HG02938 (cell line): ENCODE measurements around the gene UBE2I.
"Not testable (repeated sequence)": the region's sequence is repeated elsewhere in the genome, so short reads cannot be mapped to it uniquely, and the experiment has no call there.

Source experiments
- ATAC-seq: cut with Tn5 transposase; IDR thresholded peaks from one replicate; pipeline ENCODE4 v1.9.1; 2021; ENCODE audit warnings: mild to moderate bottlenecking, moderate library complexity; ENCODE audit not compliant: unreplicated experiment

The UBE2I gene

DNA sequence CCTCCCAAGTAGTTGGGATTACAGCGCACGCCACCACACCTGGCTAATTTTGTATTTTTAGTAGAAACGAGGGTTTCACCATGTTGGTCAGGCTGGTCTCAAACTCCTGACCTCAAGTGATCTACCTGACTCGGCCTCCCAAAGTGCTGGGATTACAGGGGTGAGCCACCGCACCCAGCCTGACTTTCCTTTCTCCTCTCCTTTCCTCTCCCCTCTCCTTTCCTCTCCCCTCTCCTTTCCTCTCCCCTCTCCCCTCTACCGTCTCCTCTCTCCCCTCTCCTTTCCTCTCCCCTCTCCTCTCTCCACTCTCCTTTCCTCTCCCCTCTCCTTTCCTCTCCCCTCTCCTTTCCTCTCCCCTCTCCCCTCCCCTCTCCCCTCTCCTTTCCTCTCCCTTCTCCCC, 17.2 kb upstream of the UBE2I start:
- ATAC-seq: not testable (repeated sequence)

DNA sequence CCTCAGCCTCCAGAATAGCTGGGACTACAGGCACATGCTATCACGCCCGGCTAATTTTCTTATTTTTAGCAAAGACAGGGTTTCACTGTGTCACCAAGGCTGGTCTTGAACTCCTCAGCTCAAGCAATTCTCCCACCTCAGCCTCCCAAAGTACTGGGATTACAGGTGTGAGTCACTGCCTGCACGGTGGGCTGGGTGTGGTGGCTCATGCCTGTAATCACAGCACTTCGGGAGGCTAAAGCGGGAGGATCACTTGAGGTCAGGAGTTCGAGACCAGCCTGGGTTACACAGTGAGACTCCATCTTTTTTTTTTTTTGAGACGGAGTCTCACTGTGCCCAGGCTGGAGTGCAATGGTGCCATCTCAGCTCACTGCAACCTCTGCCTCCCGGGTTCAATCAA, 16.6 kb upstream of the UBE2I start:
- not testable (repeated sequence) for ATAC-seq

GRCh38 chr16:1293921-1294656, 15.3 kb upstream of the UBE2I start:
- no peak for ATAC-seq

DNA sequence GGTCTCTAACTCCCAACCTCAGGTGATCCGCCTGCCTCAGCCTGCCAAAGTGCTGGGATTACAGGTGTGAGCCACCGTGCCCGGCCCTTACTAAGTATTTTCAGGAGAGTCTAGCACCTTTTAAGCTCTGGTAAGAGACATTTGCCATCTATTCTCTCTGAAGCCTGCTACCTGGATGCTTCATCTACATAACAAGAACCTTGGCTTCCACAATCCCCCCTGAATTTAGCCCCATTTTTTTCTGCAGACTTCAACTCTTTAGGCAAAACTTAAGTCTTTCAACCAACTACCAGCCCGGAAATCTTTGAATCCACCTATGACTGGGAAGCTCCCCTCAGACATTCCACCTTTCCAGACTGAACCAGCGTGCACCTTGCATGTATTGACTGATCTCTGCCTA, 14.0 kb upstream of the UBE2I start:
- no peak for ATAC-seq

DNA sequence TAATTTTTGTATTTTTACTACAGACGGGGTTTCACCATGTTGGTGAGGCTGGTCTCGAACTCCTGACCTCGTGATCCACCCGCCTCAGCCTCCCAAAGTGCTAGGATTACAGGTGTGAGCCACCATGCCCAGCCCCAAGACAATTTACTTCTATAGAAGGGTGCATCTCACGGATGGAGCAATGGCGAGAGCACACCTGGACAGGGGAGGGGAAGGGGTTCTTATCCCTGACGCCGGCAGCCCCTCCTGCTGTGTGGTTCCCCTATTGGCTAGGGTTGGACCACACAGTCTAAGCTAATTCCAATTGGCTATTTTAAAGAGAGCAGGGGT, 12.8 kb upstream of the UBE2I start:
- ATAC-seq: not testable (repeated sequence)

DNA sequence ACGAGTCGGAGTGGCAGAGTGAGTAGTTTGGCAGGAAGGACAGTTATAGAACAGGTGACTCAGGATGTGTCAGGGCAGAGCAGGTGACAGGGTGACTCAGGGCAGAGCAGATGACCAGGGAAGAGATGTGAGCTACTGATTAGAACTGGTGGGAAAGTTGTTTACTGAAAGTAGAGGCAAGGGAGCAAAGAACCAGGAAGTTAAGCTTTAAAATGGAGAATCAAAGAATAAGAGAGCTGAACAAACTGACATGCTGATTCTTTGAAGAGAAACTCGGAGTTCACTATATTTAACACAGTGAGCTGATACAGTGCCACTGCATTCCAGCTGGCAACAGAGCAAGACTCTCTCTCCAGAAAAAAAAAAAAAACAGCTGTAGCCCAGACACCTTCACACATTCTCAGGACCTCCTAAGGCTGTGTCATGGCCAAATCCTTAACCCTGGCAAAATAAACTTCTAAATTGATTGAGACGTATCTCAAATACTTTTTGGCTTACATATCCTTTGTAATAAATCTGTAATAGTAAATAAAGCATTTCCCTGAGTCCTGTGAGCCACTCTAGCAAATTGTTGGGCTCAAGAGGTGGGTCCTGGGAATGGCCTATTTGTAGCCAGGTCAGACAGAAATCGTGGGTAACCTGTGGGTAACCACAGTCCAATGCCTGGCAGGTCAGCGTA, 12.3 kb upstream of the UBE2I start:
- no peak for ATAC-seq

DNA sequence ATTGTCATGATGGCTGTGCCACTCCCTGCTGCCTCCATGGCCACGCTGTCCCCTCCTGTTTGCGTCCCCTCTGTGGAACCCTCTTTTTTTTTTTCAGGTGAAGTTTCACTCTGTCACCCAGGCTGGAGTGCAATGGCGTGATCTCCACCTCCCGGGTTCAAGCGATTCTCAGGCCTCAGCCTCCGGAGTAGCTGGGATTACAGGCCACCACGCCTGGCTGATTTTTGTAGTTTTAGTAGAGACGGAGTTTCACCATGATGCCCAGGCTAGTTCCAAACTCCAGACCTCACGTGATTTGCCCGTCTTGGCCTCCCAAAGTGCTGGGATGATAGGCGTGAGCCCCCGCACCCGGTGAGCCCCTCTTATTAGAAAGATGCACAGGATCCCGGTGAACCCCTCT, 11.0 kb upstream of the UBE2I start:
- no peak for ATAC-seq

GRCh38 chr16:1299012-1299867, 10.2 kb upstream of the UBE2I start:
- no peak for ATAC-seq

- no peak for ATAC-seq
These were observed 9.6 kb upstream of the UBE2I start for GRCh38 chr16:1299868-1300203.

GRCh38 chr16:1300664-1301476, 8.6 kb upstream of the UBE2I start:
- no peak for ATAC-seq

GRCh38 chr16:1301562-1301961, 7.9 kb upstream of the UBE2I start:
- no peak for ATAC-seq

GRCh38 chr16:1305823-1306222, 3.6 kb upstream of the UBE2I start:
- ATAC-seq: no peak

GRCh38 chr16:1306334-1306733, 3.1 kb upstream of the UBE2I start:
- ATAC-seq: no peak

DNA sequence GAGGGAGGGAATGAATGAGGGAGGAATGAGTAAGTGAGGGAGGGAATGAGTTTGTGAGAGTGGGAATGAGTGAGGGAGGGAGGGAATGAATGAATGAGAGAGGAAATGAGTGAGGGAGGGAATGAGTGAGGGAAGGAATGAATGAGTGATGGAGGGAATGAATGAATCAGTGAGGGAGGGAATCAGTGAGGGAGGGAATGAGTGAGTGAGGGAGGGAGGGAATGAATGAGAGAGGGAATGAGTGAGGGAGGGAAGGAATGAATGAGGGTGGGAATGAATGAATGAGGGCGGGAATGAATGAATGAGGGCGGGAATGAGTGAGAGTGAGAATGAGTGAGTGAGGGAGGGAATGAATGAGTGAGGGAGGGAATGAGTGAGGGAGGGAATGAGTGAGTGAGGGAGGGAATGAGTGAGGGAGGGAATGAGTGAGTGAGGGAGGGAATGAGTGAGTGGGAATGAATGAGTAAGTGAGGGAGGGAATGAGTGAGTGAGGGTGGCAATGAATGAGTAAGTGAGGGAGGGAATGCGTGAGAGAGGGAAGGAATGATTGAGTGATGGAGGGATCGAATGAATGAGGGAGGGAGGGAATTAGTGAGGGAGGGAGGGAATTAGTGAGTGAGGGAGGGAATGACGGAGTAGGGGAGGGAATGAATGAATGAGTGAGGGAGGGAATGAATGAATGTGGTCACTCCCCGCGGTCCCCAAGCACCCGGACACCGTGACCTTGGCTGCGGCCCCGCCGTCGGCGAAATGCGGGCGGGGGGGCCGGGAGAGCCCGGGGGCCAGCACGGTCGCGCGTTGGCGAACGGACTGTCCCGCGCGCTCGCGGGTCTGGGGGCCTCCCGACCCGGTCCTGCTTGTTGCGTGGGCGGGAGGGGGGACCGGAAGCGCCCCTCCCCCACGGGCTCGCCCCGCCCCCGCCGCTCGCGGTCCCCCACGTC, 1.1 kb upstream of the UBE2I start:
- peak; percentile 22 for ATAC-seq

DNA sequence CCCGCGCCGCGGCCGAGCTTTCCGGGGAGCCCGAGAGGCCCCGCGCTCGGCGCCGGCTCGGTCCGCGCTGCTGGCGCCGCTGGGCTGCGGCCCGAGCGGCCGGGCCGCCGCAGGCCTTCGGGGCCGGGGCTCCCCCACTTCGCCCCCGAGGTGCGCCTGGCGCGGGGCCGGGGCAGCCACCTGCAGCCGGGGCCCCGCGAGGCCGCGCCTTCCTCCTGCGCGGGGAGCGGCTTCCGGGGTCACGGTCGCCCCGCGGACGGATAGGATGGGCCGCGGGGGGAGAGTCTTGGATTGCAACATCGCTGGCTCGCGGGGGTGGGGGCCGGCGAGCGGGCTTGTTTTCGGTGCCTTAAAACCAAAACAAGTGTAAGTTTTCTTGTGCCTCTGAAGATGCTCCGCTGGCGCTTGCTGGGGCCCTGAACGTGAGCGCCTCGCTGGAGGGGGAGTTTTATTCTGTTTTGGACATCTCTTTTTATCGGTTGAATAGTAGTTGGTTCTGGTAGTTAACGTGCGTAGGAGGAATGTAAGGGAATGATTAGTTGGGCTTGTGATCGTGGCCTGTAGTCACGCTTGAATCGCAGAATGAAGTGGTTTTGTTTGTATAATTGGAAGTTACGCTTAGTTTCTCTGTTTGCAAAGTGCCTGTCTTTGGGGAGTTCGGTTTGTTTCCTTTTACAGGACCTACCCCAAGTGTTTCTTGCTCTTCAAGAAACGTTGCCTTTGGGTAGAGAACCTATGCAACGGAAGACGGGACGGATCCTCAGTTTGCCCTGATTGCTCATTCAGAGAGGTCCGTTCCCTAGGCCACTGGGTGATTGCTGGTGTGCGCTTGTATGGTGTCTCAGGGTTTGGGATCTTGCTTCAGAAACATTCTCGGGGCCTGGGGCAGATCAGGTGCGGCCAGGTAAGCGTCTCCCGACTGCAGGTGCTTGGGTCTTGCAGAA, 724 bp downstream of the UBE2I start:
- ATAC-seq: peak; percentile 15

GRCh38 chr16:1310832-1311200, 1.4 kb downstream of the UBE2I start:
- ATAC-seq: no peak

DNA sequence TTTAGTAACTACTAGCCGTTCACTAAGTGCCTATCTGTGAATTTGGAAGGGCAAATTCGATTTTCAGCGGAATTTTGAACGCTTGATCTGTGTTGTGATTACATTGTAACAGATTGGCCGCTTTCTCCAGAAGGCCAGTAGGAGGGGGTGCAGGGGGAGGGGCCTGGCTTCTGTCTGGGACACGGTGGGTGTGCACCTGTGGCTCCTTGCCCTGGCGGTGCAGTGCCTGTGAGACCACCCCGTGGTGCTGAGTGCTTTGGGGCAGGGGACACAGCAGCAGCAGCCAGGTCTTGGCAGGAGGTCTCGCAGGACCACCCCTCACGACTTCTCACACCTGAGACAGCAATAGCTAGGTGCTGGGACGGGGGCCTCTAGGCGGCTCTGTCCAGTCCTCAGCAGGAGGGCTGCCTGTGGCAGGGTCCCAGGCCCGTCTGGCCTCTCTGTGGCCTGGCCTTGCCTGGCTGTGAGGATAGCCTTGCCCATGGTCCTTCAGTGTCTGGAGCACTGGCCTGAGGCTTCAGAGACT, 1.8 kb downstream of the UBE2I start:
- no peak for ATAC-seq

- ATAC-seq: no peak
These were observed 2.5 kb downstream of the UBE2I start for GRCh38 chr16:1311738-1312466.
